Left lobe of liver (tissue), 2 donors: ENCODE results near the gene WDR45. TPM values are rescaled to one million over a fixed set of nuclear protein-coding genes. Genes with fewer than 3 reads are reported as not detected.
A peak's percentile ranks its signal among the peaks of the same experiment; 100 is the strongest.

ENCODE experiments used
- ATAC-seq: fragments of 200-7000 bp; cut with Tn5 transposase; one replicate; pipeline ENCODE4 v1.9.1; 2020; ENCODE audit warnings: mild to moderate bottlenecking, moderate library complexity
- DNase-seq: peaks from one replicate; pipeline ENCODE4 v3.0.0-alpha.2; 2020; ENCODE audit warnings: low spot score
- total RNA-seq: library from RNA; stranded (reverse); gene quantifications from one replicate; pipeline ENCODE4 v1.2.1, GENCODE V29; 2021
- donor health status: DM: no; HTN: no; CAD: no; lungs with moderate emphysema.
- donor health status: DM: no; HTN: yes; CAD: no.

WDR45 gene
- total RNA-seq, 1 donor from 2014 or later: 49.4 TPM

- ATAC-seq: peak; percentile 86
These were observed 26.2 kb downstream of the WDR45 start for GRCh38 chrX:49053223-49054072.

GRCh38 chrX:49043987-49044281 lies 35.8 kb downstream of the WDR45 start:
- ATAC-seq (no peak), DNase-seq (no peak)

More at GRCh38 chrX:49053223-49054072, 26.2 kb downstream of the WDR45 start:
- DNase-seq: no peak

- ATAC-seq (peak; percentile 82), DNase-seq (peak; percentile 97)
These were observed 36.3 kb downstream of the WDR45 start, which contains the start of gene TFE3 for GRCh38 chrX:49043220-49043986. Gene TFE3, minus strand, starts transcription at chrX:49043357. Its CDS starts 131 bp downstream, at chrX:49043226.

- ATAC-seq: no peak
- peak; percentile 48 for DNase-seq
These were observed 37.0 kb downstream of the WDR45 start for GRCh38 chrX:49042581-49043219.

- no peak for DNase-seq
- no peak for ATAC-seq
These were observed 37.7 kb downstream of the WDR45 start for GRCh38 chrX:49041744-49042580.

- no peak for ATAC-seq
- DNase-seq: no peak
These were observed 39.2 kb downstream of the WDR45 start for GRCh38 chrX:49040376-49040955.

GRCh38 chrX:49039598-49040375 lies 39.9 kb downstream of the WDR45 start:
- peak; percentile 23 for ATAC-seq

GRCh38 chrX:49037883-49038475 lies 41.7 kb downstream of the WDR45 start:
- no peak for ATAC-seq

More at GRCh38 chrX:49039598-49040375, 39.9 kb downstream of the WDR45 start:
- DNase-seq: peak; percentile 64

GRCh38 chrX:49030283-49030682 lies 49.4 kb downstream of the WDR45 start:
- ATAC-seq (no peak), DNase-seq (no peak)

More at GRCh38 chrX:49037883-49038475, 41.7 kb downstream of the WDR45 start:
- DNase-seq: no peak

GRCh38 chrX:49029876-49030275 lies 49.8 kb downstream of the WDR45 start:
- ATAC-seq: peak; percentile 29
- DNase-seq: no peak

Other genes starting within 250 kb of the WDR45 start
- gene PCSK1N, start 244.3 kb downstream of the WDR45 start, total RNA-seq: 0.23 TPM
- gene TIMM17B, start 182.1 kb downstream of the WDR45 start, total RNA-seq: 22.8 TPM
- gene PQBP1, start 182.0 kb downstream of the WDR45 start, total RNA-seq: 31.3 TPM
- 18.7 TPM for gene SLC35A2, start 168.2 kb downstream of the WDR45 start, total RNA-seq
- gene PIM2, start 160.9 kb downstream of the WDR45 start, total RNA-seq: 3.8 TPM
- 21.8 TPM for gene OTUD5, start 122.3 kb downstream of the WDR45 start, total RNA-seq
- 0.68 TPM for gene KCND1, start 108.0 kb downstream of the WDR45 start, total RNA-seq
- gene GRIPAP1, start 77.6 kb downstream of the WDR45 start, total RNA-seq: 22.7 TPM
- gene TFE3, start 36.5 kb downstream of the WDR45 start, total RNA-seq: 16.8 TPM
- 4.7 TPM for gene CCDC120, start 20.9 kb downstream of the WDR45 start, total RNA-seq
- 5.4 TPM for gene PRAF2, start 5.9 kb downstream of the WDR45 start, total RNA-seq
- 11.5 TPM for gene GPKOW, start 43.8 kb upstream of the WDR45 start, total RNA-seq
- gene MAGIX, start 82.9 kb upstream of the WDR45 start, total RNA-seq: 27.7 TPM
- gene PLP2, start 92.0 kb upstream of the WDR45 start, total RNA-seq: 11.7 TPM
- gene PRICKLE3, start 106.5 kb upstream of the WDR45 start, total RNA-seq: 4.5 TPM
- 0.10 TPM for gene SYP, start 120.3 kb upstream of the WDR45 start, total RNA-seq
- not detected for gene CACNA1F, start 153.5 kb upstream of the WDR45 start, total RNA-seq
- gene CCDC22, start 155.6 kb upstream of the WDR45 start, total RNA-seq: 9.5 TPM
- gene FOXP3, start 184.8 kb upstream of the WDR45 start, total RNA-seq: 0.65 TPM
- 4.2 TPM for gene PPP1R3F, start 189.9 kb upstream of the WDR45 start, total RNA-seq
- not detected for gene GAGE10, start 223.8 kb upstream of the WDR45 start, total RNA-seq
- gene GAGE12J, start 242.2 kb upstream of the WDR45 start, total RNA-seq: 0.73 TPM